Measurements from ENCODE around the gene EFNA5. TPM values are rescaled to one million over a fixed set of nuclear protein-coding genes. Genes with fewer than 3 reads are reported as not detected.
A peak's percentile ranks its signal among the peaks of the same experiment; 100 is the strongest.

The EFNA5 gene
- total and polyA plus RNA-seq, 4 donors, result 4.2 to 11.8 (median 8.3) TPM

DNA sequence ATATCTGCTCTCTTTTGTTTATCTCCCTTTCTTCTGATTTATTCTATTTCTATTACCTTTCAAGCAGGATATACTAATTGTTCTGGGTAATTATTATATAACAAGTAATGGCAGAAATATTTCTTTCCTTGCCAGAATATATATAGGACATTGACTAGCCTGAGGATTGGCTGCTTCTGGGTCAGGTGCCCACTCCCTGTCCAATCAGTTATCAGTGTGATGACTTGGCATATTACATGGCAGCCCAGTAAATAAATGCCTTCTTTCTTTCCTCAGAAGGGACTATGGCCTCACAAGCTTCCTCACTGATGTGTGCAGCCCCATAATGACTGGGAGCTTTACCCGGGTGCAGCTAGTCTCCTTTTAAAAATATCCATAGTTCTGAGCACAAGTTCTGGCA, 301.1 kb downstream of the EFNA5 start:
- 95 to 96% methylated on average over 1 of the region's 1 CpG for WGBS, 2 donors
- no peak for ATAC-seq (ENCODE audit: low FRiP score)

DNA sequence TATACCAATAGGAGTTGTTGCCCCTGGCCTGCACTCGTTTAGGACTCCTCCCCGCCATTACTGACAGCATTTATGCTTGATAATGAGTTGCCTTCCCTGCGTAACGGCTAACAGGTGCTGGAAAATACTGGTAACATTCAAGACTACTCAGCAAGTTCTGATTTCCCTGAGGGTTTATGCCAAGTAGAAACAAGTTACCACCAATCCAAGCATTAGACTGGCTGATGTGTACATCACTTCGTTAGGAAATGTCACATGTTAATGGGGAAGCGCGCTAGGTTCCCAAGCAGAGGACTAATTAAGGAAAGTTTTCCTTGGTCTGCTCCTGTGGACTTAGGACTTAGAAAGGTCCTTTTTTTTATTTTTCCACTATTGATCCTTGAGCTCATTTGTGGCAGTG, 302.1 kb downstream of the EFNA5 start:
- Histone ChIP-seq H3K4me1 (ENCODE audit: control insufficient read depth in 1 of 2, insufficient read depth in 2 of 2, low read length in 2 of 2) (peaks cover 0 to 2% of the 10 kb centered on the region in 2 donors), H3K27me3 (ENCODE audit: control insufficient read depth in 1 of 2, insufficient read depth in 2 of 2, low read length in 1 of 2) (no peaks in the 10 kb centered on the region), H3K27ac (ENCODE audit: low read depth in 1 of 2, low read length in 2 of 2) (no peak overlapping the region), H3K36me3 (ENCODE audit: control insufficient read depth in 1 of 2, insufficient read depth in 2 of 2, low read length in 1 of 2) (no peaks in the 10 kb centered on the region), H3K9me3 (ENCODE audit: control insufficient read depth, low read length) (no peaks in the 10 kb centered on the region), H3K4me3 (ENCODE audit: low read length in 2 of 2) (no peak overlapping the region)
- ATAC-seq (ENCODE audit: low FRiP score), result no peak
- intact Hi-C loops (cut with DNase I), result no loop called here
- DNase-seq, result no peak
- WGBS, 2 donors, result 94 to 95% methylated on average over 7 of the region's 7 CpGs

More for the DNA sequence above, 301.1 kb downstream of the EFNA5 start:
- H3K36me3 ChIP-seq (ENCODE audit: control insufficient read depth in 1 of 2, insufficient read depth in 2 of 2, low read length in 1 of 2), result no peaks in the 10 kb centered on the region
- H3K27ac ChIP-seq (ENCODE audit: low read depth in 1 of 2, low read length in 2 of 2), result no peak overlapping the region
- peaks cover 0 to 2% of the 10 kb centered on the region in 2 donors for H3K4me1 ChIP-seq (ENCODE audit: control insufficient read depth in 1 of 2, insufficient read depth in 2 of 2, low read length in 2 of 2)
- H3K27me3 ChIP-seq (ENCODE audit: control insufficient read depth in 1 of 2, insufficient read depth in 2 of 2, low read length in 1 of 2), result no peaks in the 10 kb centered on the region
- DNase-seq, result no peak
- no peaks in the 10 kb centered on the region for H3K9me3 ChIP-seq (ENCODE audit: control insufficient read depth, low read length)
- H3K4me3 ChIP-seq (ENCODE audit: low read length in 2 of 2), result no peak overlapping the region
- intact Hi-C loops (cut with DNase I), result no loop called here

DNA sequence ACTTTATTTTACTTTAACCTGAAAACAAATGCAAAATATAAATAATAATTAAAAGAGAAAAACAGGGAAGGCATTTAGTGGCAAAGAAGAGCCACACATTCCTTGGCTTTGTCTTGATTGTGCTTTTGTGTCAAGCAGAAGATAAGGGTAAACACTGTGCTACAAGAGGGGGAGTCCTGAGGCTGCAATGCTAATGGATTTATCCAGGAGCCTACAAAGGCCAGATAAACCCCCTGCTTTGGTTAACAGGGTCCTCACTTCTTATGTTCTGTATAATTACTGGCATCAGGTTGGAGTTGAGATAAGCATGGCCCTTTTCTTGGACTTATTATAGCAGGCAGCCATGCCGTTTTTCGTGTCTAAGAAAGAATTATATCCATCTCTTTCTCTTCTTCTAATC, 302.8 kb downstream of the EFNA5 start:
- no peak for DNase-seq
- 69 to 79% methylated on average over 2 of the region's 2 CpGs for WGBS, 2 donors

DNA sequence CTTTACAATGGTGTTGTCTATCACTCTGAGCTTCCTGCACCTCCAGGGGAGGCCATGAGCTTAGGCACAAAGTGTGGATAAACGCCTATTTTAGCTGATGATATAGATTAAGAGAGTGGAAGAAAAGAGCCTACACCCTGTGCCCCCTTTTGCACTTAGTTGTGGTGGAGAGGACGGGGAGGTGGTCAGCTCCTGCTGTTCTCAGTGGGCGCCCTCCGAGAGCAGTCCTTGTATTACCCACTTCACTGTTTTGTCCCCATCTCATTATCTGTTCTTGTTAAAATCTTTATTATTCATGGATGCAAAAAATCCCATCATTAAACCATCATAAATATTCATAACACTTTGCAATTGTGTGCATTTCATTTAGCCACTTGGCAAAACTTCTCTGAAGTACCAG, 303.3 kb downstream of the EFNA5 start:
- intact Hi-C loops (cut with DNase I), result no loop called here
- DNase-seq (no peak), ATAC-seq (ENCODE audit: low FRiP score) (no peak)
- 92 to 96% methylated on average over 4 of the region's 4 CpGs for WGBS, 2 donors
- no peaks in the 10 kb centered on the region for H3K36me3 ChIP-seq (ENCODE audit: control insufficient read depth in 1 of 2, insufficient read depth in 2 of 2, low read length in 1 of 2)
- H3K27me3 ChIP-seq (ENCODE audit: control insufficient read depth in 1 of 2, insufficient read depth in 2 of 2, low read length in 1 of 2), result no peaks in the 10 kb centered on the region
- H3K27ac ChIP-seq (ENCODE audit: low read depth in 1 of 2, low read length in 2 of 2), result no peak overlapping the region
- H3K4me1 ChIP-seq (ENCODE audit: control insufficient read depth in 1 of 2, insufficient read depth in 2 of 2, low read length in 2 of 2), result peaks cover 0 to 2% of the 10 kb centered on the region in 2 donors
- no peaks in the 10 kb centered on the region for H3K9me3 ChIP-seq (ENCODE audit: control insufficient read depth, low read length)
- no peak overlapping the region for H3K4me3 ChIP-seq (ENCODE audit: low read length in 2 of 2)

More for the DNA sequence above, 302.8 kb downstream of the EFNA5 start:
- Histone ChIP-seq H3K4me1 (ENCODE audit: control insufficient read depth in 1 of 2, insufficient read depth in 2 of 2, low read length in 2 of 2) (peaks cover 0 to 2% of the 10 kb centered on the region in 2 donors), H3K27ac (ENCODE audit: low read depth in 1 of 2, low read length in 2 of 2) (no peak overlapping the region), H3K27me3 (ENCODE audit: control insufficient read depth in 1 of 2, insufficient read depth in 2 of 2, low read length in 1 of 2) (no peaks in the 10 kb centered on the region), H3K9me3 (ENCODE audit: control insufficient read depth, low read length) (no peaks in the 10 kb centered on the region), H3K36me3 (ENCODE audit: control insufficient read depth in 1 of 2, insufficient read depth in 2 of 2, low read length in 1 of 2) (no peaks in the 10 kb centered on the region), H3K4me3 (ENCODE audit: low read length in 2 of 2) (no peak overlapping the region)
- no peak for ATAC-seq (ENCODE audit: low FRiP score)
- intact Hi-C loops (cut with DNase I), result no loop called here

DNA sequence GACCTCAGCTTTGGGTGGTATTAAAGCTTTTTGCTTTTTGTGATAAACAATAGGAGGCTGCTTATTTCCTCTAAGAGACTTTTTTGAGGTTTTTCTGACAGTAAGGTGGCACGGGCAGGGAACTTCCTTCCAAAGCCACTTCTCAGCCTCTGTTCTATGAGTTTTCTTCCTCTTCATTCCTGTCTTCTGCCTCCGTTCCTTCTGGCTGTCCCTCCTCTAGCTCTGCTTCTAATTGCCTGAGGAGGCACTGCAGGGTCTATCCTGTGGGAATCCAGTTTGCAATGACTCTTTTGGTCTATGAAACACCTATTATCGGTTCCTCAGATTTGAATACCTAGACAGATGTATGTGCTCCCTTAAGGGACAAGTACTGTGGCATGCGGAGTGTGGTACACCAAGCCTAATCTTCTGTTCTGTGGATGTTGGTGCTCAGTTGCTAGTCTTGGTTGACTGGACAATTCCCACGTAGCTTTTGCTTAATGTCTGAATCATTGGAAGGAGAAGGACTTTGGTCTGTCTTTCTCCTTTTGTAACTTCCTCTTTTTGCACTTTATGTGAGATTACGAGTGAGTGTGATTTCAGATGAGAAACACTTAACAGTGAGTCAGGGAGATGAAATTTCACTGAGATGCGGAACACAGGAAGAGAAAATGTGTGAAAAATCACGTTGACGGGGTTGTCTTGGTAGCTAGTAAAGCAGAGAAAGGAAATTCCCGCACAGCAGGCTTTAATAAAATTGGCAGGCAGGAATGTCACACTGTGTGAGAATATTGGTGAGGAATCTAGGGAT, 305.2 kb downstream of the EFNA5 start:
- intact Hi-C loops (cut with DNase I), result no loop called here
- no peak overlapping the region for H3K4me3 ChIP-seq (ENCODE audit: low read length in 2 of 2)
- no peaks in the 10 kb centered on the region for H3K36me3 ChIP-seq (ENCODE audit: control insufficient read depth in 1 of 2, insufficient read depth in 2 of 2, low read length in 1 of 2)
- WGBS, 2 donors, result 85 to 87% methylated on average over 10 of the region's 10 CpGs
- H3K27ac ChIP-seq (ENCODE audit: low read depth in 1 of 2, low read length in 2 of 2), result no peak overlapping the region
- no peaks in the 10 kb centered on the region for H3K27me3 ChIP-seq (ENCODE audit: control insufficient read depth in 1 of 2, insufficient read depth in 2 of 2, low read length in 1 of 2)
- no peak for ATAC-seq (ENCODE audit: low FRiP score)
- no peaks in the 10 kb centered on the region for H3K9me3 ChIP-seq (ENCODE audit: control insufficient read depth, low read length)
- H3K4me1 ChIP-seq (ENCODE audit: control insufficient read depth in 1 of 2, insufficient read depth in 2 of 2, low read length in 2 of 2), result no peaks in the 10 kb centered on the region
- no peak for DNase-seq

DNA sequence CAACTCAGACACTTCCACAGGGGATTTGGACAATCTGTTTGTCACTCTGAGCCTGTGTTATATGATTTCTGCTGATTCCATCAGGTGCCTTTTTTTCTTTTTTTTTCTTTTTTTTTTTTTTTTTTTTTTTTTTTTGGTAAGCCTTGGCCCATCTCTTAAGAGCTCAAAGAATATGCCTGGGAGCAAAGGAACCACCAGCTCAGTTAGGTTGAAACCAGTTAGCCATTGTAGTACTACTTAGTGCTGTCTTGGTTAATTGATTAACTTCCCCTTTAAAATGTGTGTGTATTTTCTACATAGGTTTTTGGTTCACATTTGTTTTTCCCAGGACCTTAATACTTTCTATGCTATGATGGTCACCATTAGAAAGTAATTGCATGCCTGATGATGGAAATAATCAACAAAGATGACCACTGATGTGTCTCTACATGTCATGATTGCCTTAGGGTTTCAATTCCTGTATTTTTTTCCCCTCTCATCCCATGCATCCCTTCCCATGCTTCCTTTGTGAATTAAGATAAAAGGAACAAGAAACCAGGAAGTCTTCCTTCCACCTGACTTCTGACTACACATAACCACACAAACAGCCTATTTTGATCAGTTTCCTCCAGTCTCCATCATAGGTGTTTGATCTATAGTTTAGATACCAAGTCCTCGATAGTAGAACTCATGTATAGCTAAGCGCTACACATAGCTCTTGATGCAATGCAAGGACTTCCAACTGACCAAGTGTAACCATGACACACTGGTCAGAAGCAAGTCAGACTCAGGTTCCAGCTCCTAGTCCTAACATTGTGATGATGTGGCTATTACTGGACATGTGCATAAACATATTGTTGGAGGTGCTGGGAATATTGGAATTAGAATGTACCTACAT, 306.1 kb downstream of the EFNA5 start:
- Histone ChIP-seq H3K36me3 (ENCODE audit: control insufficient read depth in 1 of 2, insufficient read depth in 2 of 2, low read length in 1 of 2) (no peaks in the 10 kb centered on the region), H3K27me3 (ENCODE audit: control insufficient read depth in 1 of 2, insufficient read depth in 2 of 2, low read length in 1 of 2) (no peaks in the 10 kb centered on the region), H3K4me1 (ENCODE audit: control insufficient read depth in 1 of 2, insufficient read depth in 2 of 2, low read length in 2 of 2) (no peaks in the 10 kb centered on the region), H3K4me3 (ENCODE audit: low read length in 2 of 2) (no peak overlapping the region), H3K9me3 (ENCODE audit: control insufficient read depth, low read length) (no peaks in the 10 kb centered on the region), H3K27ac (ENCODE audit: low read depth in 1 of 2, low read length in 2 of 2) (no peak overlapping the region)
- DNase-seq (no peak), ATAC-seq (ENCODE audit: low FRiP score) (no peak)
- intact Hi-C loops (cut with DNase I), result no loop called here
- 98 to 100% methylated on average over 2 of the region's 2 CpGs for WGBS, 2 donors

DNA sequence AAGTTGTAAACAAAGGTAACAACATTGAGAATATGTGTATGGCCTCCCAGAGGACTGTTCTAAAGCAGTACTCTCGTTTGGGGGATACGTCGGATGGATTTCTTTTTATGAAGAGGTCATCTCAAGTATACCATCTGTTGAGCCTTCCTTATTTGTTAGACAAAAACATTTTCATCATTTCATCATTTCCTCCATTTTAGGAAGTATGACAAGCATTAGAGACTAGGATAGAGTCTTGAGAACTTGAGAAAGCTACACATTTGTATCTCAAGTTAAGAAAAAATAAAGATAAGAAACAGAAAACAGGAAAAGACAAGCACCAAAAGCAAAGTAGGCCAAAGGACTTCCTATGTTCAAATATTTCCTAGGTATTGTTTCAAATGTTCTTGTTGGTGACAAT, 307.0 kb downstream of the EFNA5 start:
- Histone ChIP-seq H3K4me3 (ENCODE audit: low read length in 2 of 2) (no peak overlapping the region), H3K4me1 (ENCODE audit: control insufficient read depth in 1 of 2, insufficient read depth in 2 of 2, low read length in 2 of 2) (no peaks in the 10 kb centered on the region), H3K27me3 (ENCODE audit: control insufficient read depth in 1 of 2, insufficient read depth in 2 of 2, low read length in 1 of 2) (no peaks in the 10 kb centered on the region), H3K27ac (ENCODE audit: low read depth in 1 of 2, low read length in 2 of 2) (no peak overlapping the region), H3K36me3 (ENCODE audit: control insufficient read depth in 1 of 2, insufficient read depth in 2 of 2, low read length in 1 of 2) (no peaks in the 10 kb centered on the region), H3K9me3 (ENCODE audit: control insufficient read depth, low read length) (no peaks in the 10 kb centered on the region)
- WGBS, 2 donors, result 95 to 97% methylated on average over 3 of the region's 3 CpGs
- intact Hi-C loops (cut with DNase I), result no loop called here
- DNase-seq (no peak), ATAC-seq (ENCODE audit: low FRiP score) (no peak)

DNA sequence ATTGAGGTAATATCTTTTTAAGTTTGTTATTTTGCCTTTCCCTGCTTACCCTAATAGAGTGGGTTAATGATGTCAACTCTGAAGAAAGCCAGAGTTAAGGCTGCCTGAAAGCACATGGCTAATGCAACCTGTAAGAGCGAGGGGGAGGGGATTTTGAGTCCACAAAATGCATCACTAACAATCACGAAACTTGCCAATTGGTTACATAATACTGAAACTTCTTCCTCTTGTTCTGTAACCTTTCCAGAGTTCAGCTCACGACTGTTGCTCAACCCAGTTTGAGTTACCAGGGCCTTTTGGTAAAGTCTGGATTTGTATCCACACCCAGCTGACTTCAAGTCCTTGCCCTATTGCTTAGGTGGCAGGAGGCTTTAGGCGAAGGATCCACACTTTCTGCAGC, 308.8 kb downstream of the EFNA5 start:
- 79 to 85% methylated on average over 4 of the region's 4 CpGs for WGBS, 2 donors
- no peaks in the 10 kb centered on the region for H3K4me1 ChIP-seq (ENCODE audit: control insufficient read depth in 1 of 2, insufficient read depth in 2 of 2, low read length in 2 of 2)
- peak; percentile 67 for ATAC-seq (ENCODE audit: low FRiP score)
- no peaks in the 10 kb centered on the region for H3K27me3 ChIP-seq (ENCODE audit: control insufficient read depth in 1 of 2, insufficient read depth in 2 of 2, low read length in 1 of 2)
- H3K36me3 ChIP-seq (ENCODE audit: control insufficient read depth in 1 of 2, insufficient read depth in 2 of 2, low read length in 1 of 2), result no peaks in the 10 kb centered on the region
- H3K4me3 ChIP-seq (ENCODE audit: low read length in 2 of 2), result no peak overlapping the region
- peak in 1 of 2 donors; percentile 46 for DNase-seq
- H3K27ac ChIP-seq (ENCODE audit: low read depth in 1 of 2, low read length in 2 of 2), result no peak overlapping the region
- H3K9me3 ChIP-seq (ENCODE audit: control insufficient read depth, low read length), result no peaks in the 10 kb centered on the region
- intact Hi-C loops (cut with DNase I), result no loop called here

DNA sequence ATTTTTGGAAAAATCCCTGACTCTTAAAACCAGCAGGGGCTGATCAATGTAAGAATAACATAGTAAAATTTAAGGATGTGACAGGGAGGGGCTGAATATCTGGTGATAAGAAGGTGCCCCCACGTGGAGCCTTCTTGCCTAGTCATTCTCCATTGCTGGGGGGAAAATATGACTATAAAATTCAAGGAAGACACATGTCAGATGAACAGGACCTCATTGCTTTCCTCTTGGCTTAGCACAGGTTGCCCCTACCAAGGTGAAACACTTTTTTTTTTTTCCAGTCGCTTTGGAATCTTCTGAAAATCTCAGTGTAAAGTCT, 310.9 kb downstream of the EFNA5 start:
- H3K27ac ChIP-seq (ENCODE audit: low read depth in 1 of 2, low read length in 2 of 2), result no peak overlapping the region
- DNase-seq (no peak), ATAC-seq (ENCODE audit: low FRiP score) (no peak)
- no peaks in the 10 kb centered on the region for H3K4me1 ChIP-seq (ENCODE audit: control insufficient read depth in 1 of 2, insufficient read depth in 2 of 2, low read length in 2 of 2)
- intact Hi-C loops (cut with DNase I), result no loop called here
- no peaks in the 10 kb centered on the region for H3K36me3 ChIP-seq (ENCODE audit: control insufficient read depth in 1 of 2, insufficient read depth in 2 of 2, low read length in 1 of 2)
- WGBS, 2 donors, result 57 to 61% methylated on average over 2 of the region's 2 CpGs
- no peaks in the 10 kb centered on the region for H3K27me3 ChIP-seq (ENCODE audit: control insufficient read depth in 1 of 2, insufficient read depth in 2 of 2, low read length in 1 of 2)
- no peak overlapping the region for H3K4me3 ChIP-seq (ENCODE audit: low read length in 2 of 2)
- no peaks in the 10 kb centered on the region for H3K9me3 ChIP-seq (ENCODE audit: control insufficient read depth, low read length)

Measured in aorta (tissue), 5 donors.